Myocyte (in vitro differentiated cells): Measurements from ENCODE around the gene ST8SIA4. TPM values are rescaled to one million over a fixed set of nuclear protein-coding genes. Genes with fewer than 3 reads are reported as not detected.
"Not testable (repeated sequence)": the region's sequence is repeated elsewhere in the genome, so short reads cannot be mapped to it uniquely, and the experiment has no call there.

Source experiments
- DNase-seq: peaks from one replicate; pipeline ENCODE4 v3.0.0-alpha.2; 2012; ENCODE audit warnings: low read depth
- microRNA counts: library from miRNA; unstranded; fragments of <30 nt; microRNA quantifications from one replicate; lab custom pipeline; 2016
- microRNA-seq: library from miRNA; unstranded; fragments of <30 nt; microRNA quantifications from one replicate; pipeline ENCODE4, GENCODE V29; 2016
- total RNA-seq: library from RNA; depleted of rRNA; stranded (reverse); fragments of >200 nt; gene quantifications from 2 replicates; pipeline ENCODE4 v1.2.3, GENCODE V29; 2014

ST8SIA4 gene
- total RNA-seq, 1 donor from 2014 or later, result 3.0 TPM

DNA sequence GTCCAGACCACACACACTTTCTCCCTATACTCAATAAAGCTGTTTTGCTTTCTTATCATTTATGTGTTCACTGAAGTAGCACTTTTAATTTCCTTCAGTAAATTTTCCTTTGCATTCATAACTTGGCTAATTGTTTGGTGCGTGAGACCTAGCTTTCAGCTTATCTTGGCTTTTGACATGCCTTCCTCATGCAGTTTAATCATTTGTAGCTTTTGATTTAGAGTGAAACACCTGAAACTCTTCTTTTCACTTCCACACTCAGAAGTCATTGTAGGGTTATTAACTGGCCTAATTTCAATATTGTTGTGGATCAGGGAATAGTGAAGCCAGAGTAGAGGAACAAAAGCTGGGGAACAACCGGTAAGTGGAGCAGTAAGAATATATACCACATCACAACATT, 114.7 kb downstream of the ST8SIA4 start:
- DNase-seq, result no peak

DNA sequence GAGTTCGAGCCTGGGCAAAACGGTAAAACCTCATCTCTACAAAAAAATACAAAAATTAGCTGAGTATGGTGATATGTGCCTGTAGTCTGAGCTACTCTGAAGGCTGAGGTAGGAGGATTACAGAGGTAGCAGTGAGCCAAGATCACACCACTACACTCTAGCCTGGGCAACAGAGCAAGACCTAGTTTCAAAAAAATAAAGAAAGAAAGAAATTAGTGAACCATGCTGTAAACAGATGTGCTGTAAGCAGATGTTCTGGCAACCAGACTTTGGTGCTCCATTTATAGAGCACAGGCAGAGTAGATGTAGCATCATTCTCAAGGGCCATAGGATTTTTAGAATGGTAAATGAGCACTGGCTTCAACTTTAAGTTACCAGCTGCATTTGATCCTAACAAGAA, 115.4 kb downstream of the ST8SIA4 start:
- no peak for DNase-seq

DNA sequence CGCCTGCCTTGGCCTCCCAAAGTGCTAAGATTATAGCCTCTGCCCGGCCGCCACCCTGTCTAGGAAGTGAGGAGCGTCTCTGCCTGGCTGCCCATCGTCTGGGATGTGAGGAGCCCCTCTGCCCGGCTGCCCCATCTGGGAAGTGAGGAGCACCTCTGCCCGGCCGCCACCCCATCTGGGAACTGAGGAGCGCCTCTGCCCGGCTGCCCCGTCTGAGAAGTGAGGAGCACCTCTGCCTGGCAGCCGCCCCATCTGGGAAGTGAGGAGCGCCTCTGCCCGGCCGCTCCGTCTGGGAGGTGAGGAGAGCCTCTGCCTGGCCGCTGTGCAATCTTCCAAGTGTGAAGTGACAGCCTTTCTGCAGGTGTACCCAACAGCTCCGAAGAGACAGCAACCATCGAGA, 117.5 kb downstream of the ST8SIA4 start:
- not testable (repeated sequence) for DNase-seq

DNA sequence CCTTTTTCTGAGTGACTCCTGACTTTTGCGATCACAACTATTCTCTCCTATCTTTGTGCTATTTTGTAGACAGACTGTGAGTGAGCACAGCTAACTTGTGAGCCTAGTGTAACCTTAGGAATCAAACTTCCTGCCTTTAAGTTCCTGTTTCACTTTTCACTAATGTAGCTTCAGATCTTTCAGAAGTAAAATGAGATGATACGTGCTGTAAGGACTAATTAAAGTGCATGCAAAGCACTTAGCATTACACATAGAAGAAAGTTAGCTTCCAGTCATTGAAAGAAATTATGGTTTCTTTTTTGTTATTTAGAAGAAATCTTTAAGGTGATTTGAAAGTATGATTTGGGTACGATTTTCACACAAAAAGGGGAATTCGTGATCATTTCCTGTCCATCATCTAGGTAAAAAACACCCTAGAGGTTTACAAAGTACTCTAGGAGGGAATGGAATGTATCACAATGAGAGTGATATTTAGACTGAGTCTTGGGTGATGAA, 122.7 kb downstream of the ST8SIA4 start:
- DNase-seq, result no peak

DNA sequence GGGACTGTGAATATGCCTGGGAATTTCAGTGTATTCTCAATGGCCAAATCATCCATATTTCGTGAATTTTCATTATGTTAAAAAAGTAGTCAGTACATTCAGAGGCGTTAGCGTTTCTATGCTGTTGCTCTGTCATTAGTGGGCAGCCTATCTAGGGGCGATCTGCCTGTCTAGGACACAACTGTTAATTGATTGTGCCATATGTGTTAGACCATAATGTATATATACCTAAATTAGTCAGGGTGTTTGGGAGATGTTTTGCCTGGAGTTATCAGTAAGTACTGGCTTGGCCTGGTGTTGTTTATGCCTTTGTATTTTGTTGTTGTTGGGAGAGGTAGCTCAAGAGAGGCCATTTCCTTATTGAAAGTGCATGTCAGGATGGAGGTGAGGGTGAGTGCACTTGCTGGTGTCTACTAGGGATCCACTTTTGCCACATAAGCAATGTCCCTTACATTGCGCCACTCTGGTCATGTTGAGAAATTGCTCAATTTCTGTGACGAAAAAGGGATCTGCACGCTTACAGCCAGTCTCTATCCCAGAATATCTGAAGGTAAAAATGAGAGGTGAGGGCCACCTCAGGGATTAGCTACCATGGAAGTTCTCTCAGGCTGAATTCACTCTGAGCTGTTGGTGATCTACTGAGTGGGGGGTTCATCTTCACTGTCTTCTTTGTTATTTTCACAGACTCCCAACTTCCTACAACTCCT, 123.3 kb downstream of the ST8SIA4 start:
- no peak for DNase-seq

DNA sequence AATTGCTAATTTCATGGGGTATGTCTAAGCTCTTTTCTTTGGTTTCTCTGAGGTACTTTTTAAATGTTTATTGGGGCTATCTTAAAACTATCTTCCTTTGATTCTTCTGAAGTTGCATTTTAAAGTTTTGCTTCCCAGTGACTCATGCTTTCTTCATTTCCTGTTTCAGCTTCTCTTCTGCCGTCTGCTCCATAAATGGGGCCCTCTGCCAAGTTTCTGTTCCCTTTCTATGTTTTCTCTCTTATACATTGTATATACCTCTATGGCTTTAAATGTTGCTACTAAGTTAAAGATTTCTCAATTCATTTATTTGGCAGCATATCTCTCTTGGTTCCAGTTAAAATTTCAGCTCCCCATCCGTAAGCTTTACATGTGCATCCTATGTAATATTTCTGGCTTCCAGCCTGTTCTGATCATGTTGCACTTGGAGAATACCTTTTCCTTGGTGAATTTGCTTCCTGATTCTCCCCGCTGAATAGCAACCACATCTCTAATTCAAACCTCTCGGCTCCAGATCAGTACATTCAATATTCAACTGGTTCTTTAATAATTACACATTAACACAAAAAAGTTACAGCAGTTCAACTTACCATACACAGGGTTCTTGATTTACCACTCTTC, 125.3 kb downstream of the ST8SIA4 start:
- DNase-seq, result peak; percentile 57

DNA sequence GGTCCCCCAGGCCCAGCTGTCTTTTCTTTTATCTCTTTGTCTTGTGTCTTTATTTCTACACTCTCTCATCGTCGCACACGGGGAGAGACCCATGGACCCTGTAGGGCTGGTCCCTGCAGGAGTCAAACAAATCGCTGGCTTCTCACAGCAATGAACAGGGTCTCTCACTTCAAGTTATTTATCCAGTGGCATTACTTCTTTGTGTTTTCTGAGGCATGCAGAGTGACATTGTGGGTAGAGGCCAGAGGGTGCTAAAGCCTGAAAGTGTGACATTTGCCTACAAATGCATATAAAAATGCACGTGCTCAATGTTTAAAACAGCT, 127.6 kb downstream of the ST8SIA4 start:
- DNase-seq, result no peak

DNA sequence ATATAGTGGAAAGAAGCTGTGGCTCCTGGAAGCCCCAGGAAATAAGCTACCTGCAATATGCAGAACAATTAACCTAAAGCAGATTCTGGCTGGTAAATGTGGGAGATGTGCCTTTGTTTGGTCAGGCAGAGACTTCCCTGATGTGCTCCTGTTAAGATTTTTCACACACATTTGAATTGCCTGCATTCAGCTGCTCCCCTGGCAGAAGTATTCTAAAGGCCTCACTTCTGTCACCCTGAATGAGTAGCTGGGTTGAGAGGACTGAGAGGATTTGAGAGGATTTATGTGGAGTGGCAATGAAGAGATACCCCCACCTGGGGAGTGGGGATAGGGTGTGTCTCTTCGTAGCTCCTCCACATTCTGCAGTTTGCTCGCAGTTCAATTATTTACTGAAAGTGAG, 130.5 kb downstream of the ST8SIA4 start:
- no peak for DNase-seq

DNA sequence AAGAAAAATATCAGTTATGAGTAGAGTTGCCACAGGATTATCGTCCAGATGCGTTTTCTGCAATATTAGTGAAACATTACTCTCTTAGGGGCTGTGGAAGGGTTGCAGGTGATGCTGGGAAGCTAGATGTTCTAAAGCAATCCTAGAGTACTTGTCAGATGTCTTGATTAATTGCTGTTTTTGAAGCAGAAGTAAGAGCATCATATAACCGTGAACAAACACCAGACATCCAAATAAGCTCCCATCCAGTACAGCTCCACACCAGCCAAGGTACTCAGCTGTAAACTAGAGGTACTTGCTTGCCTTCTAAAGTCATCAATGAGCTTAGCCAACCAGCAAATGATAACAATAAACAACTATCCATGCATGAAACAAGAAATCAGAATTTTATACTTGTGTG, 131.1 kb downstream of the ST8SIA4 start:
- no peak for DNase-seq

DNA sequence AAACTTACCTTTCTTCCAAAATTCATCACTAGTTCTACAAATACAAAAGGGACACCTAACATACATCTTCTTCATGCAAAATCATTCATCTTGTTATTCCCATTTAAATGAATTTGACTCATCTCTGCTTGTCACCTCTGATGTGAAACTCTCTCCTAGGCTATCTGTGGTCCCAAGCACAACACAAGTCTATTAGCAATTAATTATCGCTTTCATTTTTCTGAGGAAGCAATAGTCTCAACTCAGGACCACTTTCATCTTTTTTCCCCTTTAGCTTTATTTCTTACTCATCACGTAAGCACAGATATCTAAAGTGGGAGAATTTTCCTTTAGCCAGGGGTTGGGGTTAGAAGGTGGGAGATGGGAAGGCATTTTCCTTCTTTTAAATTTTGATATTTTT, 131.9 kb downstream of the ST8SIA4 start:
- no peak for DNase-seq

DNA sequence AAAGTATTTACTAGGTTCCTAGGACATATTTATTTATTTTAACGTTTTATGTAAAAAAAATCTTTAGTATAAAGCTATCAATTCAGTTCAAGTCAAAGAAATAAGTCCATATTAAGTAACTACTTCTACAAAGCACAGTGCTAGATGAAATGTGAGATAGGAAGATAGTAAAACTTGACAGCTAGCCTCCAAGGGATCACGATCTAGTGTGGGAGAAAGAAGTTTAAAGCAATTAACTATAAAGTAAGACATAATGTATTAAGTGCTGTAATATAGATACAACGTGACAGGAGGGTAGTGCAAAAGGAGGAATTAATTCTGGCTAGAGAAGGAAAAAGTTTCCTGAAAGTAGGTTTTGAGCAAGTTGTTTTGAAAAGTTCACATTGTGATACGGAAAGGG, 134.9 kb downstream of the ST8SIA4 start:
- no peak for DNase-seq

DNA sequence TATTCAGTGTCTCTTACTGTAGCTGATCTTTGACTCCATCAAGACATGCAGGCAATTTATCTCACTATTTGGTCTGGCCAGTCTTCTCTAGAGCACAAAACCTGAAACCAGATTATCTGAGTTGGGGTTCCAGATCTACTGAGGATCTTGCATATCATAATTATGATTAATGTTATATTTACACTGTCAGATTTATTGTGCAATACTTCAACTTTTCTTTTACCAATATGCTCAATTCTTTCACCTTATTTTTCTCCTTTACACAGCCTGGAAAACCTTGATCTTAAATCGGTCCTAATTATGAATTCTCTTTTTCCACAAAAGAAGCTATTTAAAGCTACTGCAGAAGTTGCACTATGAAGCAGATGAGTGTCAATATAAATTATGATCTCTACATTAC, 140.1 kb downstream of the ST8SIA4 start:
- DNase-seq, result no peak

DNA sequence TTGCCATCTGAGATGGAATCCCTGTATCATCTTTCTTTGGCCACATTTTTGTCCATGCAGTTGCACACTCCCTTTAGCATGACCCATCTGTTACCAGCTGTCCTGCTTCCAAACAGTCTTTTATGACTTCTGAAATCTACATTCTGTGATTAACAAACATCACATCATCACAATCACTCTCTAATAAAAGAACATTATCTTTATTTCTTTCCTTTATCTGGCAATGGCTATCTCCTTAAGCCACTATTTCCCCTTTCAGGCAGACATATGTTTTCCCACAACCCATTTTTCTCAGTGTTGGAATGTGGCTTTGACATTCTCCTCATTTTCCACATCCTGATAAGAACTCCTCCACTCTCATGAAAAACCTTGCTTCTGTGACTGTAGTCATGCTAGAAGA, 141.0 kb downstream of the ST8SIA4 start:
- peak; percentile 29 for DNase-seq

DNA sequence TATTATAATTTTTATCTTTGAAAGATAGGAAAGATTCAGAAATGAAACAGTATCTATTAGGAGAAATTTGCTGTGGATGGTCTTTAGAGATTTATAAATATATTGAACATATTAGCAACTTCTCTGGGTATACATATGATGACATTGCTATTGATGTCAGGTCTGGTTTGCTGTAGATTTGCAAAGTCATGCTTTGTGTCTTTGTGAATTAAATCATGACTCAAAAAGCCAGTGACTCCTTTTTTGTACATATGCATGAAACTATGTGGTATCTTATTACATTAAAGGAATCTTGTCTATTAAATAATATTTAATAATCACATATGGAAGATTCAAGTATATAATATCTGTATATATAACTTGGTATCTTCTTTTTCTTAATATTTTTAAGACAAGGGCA, 141.9 kb downstream of the ST8SIA4 start:
- DNase-seq, result peak; percentile 30

DNA sequence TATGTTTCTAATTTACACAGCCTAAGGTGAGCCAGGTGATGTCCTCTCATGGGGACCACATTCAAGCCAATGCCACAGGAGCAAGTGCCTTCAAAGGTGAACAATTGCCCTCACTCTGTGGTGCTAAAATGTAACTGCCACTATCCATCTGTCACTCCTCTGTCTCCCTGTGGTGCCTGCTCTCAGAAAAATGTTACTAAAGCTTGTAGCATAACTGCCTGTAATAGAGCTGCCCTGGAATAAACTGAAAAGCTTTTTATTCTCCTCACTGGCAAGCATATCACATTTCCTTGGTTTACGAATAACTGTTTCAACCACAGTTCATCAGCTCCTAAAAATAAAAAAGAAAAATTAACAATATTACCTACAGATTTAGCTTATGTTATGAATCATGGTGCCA, 142.4 kb downstream of the ST8SIA4 start:
- peak; percentile 60 for DNase-seq

DNA sequence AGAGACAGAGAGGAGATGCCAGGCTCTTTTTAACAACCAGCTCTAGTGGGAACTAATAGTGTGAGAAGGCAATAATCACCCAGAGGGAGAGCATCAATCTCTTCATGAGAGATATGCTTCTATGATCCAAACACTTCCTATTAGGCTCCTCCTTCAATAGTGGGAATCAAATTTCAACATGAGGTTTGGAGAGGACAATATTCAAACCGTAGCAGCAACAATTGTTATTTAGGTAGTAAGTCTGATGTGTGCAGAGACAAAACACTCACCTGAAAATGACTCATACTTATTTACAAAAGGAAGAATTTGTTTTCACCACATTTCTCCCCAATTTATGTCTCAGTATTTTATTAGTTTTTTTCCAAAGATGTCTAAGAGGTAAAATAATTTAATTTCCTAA, 144.3 kb downstream of the ST8SIA4 start:
- DNase-seq, result no peak

DNA sequence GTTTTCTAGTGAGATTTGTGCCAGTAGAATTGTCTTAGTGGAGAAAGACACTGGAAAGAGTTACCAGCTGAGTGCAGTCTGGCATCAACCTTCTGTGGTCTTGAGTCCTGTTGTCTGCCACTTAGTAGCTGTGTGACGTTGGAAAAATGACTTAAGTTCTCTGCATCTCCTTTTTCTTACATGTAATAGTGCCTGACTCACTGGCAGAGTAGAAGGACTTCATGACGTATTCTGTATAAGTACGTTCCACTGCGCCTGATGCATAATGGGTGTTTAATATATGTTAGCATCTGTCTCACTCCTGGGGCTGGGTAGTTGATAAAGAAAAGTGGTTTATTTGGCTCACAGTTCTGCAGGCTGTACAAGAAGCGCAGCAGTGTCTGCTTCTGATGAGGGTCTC, 144.8 kb downstream of the ST8SIA4 start:
- no peak for DNase-seq

DNA sequence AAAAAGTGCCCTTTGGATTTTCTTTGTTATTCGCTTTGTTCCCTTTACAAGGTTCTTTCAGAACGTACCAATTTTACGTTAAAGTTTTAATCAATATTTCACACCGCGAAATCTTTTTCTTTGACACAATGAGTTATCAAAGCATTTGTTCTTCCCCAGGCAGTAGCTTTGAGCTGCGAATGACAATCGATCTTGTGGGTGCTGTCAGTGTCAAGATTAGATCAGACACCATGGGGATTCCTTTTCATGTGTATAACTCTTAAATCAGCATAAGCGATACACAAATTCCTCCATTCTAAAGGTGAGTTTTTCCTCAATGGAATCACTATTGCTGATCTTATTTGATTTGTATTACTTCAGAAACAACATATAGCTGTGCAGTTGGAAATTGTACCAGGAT, 145.5 kb downstream of the ST8SIA4 start:
- DNase-seq, result no peak

MicroRNAs encoded within 50 kb of the gene (microRNA counts, 767-probe panel; counts per million panel counts)
- microRNA hsa-miR-548p (lab: Ali Mortazavi, UCI), result not detected

Small RNA genes within 50 kb of the gene (microRNA-seq; reads per million reads assigned to microRNA genes)
- gene MIR548P, result not detected
